GM13976 (cell line): ENCODE results near the gene CLASP1.

Source experiments
- DNase-seq: peaks from one replicate; pipeline ENCODE4 v3.0.0; 2012; ENCODE audit warnings: low spot score
- in situ Hi-C: fragments of 300-500 bp; cut with MboI; formaldehyde crosslinking; loops from one replicate; pipeline ENCODE4 v1.12.0; 2022; ENCODE audit warnings: low sequenced_read_pairs, mixed read lengths, inconsistent platforms; ENCODE audit not compliant: unreplicated experiment
- TF ChIP-seq, protein P1 (sequence below): IDR thresholded peaks from 2 replicates; pipeline ENCODE4 v1.5.1; 2012; ENCODE audit warnings: borderline replicate concordance, mild to moderate bottlenecking; ENCODE audit not compliant: insufficient read depth; ENCODE audit errors: extremely low read depth, missing control alignments, control extremely low read depth

CLASP1 gene

DNA sequence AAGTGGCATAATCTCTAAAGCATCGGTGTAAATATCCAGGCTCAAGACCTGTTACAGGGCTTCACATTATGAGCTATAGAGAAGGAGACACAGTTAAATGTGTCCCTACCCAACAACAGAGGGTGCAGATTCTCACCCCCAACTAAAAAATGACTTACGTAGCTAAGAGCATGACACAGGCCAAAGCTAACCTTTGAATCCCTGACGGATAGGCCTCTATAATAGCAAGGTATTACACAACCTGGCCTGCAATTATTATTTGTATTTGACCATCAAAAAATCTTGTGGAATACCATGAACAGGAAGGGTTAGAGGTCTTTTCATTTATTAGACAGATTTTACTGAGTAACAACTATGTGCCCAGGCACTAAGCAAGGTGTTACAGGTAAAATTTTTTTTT lies 73.5 kb downstream of the CLASP1 start:
- DNase-seq = no peak
- TF ChIP-seq, protein P1, sequence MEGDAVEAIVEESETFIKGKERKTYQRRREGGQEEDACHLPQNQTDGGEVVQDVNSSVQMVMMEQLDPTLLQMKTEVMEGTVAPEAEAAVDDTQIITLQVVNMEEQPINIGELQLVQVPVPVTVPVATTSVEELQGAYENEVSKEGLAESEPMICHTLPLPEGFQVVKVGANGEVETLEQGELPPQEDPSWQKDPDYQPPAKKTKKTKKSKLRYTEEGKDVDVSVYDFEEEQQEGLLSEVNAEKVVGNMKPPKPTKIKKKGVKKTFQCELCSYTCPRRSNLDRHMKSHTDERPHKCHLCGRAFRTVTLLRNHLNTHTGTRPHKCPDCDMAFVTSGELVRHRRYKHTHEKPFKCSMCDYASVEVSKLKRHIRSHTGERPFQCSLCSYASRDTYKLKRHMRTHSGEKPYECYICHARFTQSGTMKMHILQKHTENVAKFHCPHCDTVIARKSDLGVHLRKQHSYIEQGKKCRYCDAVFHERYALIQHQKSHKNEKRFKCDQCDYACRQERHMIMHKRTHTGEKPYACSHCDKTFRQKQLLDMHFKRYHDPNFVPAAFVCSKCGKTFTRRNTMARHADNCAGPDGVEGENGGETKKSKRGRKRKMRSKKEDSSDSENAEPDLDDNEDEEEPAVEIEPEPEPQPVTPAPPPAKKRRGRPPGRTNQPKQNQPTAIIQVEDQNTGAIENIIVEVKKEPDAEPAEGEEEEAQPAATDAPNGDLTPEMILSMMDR = no peak
- in situ Hi-C loops = no loop called here

DNA sequence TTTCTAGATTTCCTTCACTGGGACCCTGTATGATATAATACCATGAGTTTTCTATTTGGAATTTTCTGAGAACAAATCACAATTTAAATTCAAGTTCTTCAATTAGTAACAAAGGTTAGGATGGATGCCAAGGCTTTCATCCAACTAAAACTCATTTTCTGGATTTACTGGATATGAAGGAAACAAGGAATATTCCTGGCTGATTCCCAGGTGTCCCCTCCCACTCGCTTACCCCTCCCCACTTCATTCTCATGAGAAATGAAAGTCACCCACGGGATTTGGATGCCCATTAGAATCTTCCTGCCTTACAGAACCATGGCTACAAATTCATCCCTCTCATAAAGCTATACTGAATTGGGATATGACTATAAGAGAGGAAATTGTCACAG lies 78.6 kb downstream of the CLASP1 start:
- in situ Hi-C loops = no loop called here
- no peak for DNase-seq
- TF ChIP-seq, protein P1 = no peak

GRCh38 chr2:121570036-121570666 lies 79.1 kb downstream of the CLASP1 start:
- DNase-seq = no peak
- TF ChIP-seq, protein P1 = no peak
- in situ Hi-C loops = no loop called here

- DNase-seq = no peak
- in situ Hi-C loops = no loop called here
- TF ChIP-seq, protein P1 = no peak
These were observed 81.3 kb downstream of the CLASP1 start for GRCh38 chr2:121567957-121568409.

- DNase-seq = no peak
These were observed 81.8 kb downstream of the CLASP1 start for GRCh38 chr2:121567452-121567851.

GRCh38 chr2:121565389-121566250 lies 83.6 kb downstream of the CLASP1 start:
- DNase-seq = no peak
- TF ChIP-seq, protein P1 = no peak
- in situ Hi-C loops = no loop called here

More at GRCh38 chr2:121567452-121567851, 81.8 kb downstream of the CLASP1 start:
- TF ChIP-seq, protein P1 = no peak
- in situ Hi-C loops = no loop called here
